ENCODE results near the gene LRP1.

DNA sequence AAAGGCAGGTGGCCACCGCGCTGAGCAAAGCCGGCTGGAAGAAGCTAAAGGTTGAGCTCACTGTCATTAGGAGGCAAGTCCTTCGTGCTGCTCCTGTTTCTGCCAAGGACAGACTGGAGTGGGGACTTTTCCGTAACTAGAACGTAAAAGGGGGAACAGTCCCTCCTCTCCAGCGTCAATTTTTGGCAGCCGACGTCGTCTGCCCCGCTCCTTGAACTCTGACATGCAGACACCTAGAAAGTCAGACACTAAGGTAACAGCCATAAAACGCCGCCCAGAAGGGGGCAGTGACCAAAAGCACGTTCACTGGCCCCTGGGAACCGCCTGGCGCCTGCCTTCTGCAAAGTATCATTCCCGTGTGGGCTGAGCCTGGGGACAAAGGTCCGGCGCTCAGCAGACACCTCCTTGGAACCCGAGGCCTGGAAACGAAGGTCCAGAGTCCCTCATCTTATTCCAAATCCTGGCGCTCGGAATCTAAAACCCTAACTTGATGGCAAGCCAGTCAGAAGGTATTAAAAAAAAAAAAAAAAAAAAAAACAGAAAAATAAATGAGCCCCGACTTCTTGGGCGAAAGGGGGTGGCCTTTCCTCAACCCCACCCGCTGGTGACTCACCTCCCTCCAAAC is 1.1 kb upstream of the LRP1 start:
- TF ChIP-seq ZBTB33 (IDR thresholded peaks at IDR 0.05) (no peak), JUND (IDR thresholded peaks at IDR 0.05) (peak; percentile 21 to 36), TAF1 (conservative IDR thresholded peaks at IDR 0.05) (peak; percentile 15), EGR1 (IDR thresholded peaks at IDR 0.05; ENCODE audit: low read depth in 2 of 2) (peak; percentile 4 to 41), GABPA (IDR thresholded peaks at IDR 0.05 in 1 of 2, conservative IDR thresholded peaks at IDR 0.05 in 1 of 2) (no peak)
- TF ChIP-seq, protein P1, sequence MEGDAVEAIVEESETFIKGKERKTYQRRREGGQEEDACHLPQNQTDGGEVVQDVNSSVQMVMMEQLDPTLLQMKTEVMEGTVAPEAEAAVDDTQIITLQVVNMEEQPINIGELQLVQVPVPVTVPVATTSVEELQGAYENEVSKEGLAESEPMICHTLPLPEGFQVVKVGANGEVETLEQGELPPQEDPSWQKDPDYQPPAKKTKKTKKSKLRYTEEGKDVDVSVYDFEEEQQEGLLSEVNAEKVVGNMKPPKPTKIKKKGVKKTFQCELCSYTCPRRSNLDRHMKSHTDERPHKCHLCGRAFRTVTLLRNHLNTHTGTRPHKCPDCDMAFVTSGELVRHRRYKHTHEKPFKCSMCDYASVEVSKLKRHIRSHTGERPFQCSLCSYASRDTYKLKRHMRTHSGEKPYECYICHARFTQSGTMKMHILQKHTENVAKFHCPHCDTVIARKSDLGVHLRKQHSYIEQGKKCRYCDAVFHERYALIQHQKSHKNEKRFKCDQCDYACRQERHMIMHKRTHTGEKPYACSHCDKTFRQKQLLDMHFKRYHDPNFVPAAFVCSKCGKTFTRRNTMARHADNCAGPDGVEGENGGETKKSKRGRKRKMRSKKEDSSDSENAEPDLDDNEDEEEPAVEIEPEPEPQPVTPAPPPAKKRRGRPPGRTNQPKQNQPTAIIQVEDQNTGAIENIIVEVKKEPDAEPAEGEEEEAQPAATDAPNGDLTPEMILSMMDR (IDR thresholded peaks at IDR 0.05; ENCODE audit: low read depth, low read length, missing input control) = no peak
- TF ChIP-seq, protein P2, sequence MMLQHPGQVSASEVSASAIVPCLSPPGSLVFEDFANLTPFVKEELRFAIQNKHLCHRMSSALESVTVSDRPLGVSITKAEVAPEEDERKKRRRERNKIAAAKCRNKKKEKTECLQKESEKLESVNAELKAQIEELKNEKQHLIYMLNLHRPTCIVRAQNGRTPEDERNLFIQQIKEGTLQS (IDR thresholded peaks at IDR 0.05) = peak; percentile 22
- TF ChIP-seq, protein P3, sequence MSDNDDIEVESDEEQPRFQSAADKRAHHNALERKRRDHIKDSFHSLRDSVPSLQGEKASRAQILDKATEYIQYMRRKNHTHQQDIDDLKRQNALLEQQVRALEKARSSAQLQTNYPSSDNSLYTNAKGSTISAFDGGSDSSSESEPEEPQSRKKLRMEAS (IDR thresholded peaks at IDR 0.05) = peak; percentile 84
